HS-5 (cell line): ENCODE data around the gene ARHGEF2.

Source experiments
- DNase-seq: peaks from one replicate; pipeline ENCODE4 v3.0.0-alpha.2; 2012; ENCODE audit warnings: low read depth

ARHGEF2 gene

GRCh38 chr1:155911156-155912055, 66.9 kb downstream of the ARHGEF2 start, which contains the start of gene RIT1:
Gene RIT1, minus strand, starts transcription at chr1:155911349. Its CDS starts 588 bp downstream, at chr1:155910761.
- peak; percentile 50 for DNase-seq

- DNase-seq, result no peak
Observed at GRCh38 chr1:155910621-155911121, 67.7 kb downstream of the ARHGEF2 start.

GRCh38 chr1:155909894-155910293, 68.5 kb downstream of the ARHGEF2 start:
- DNase-seq, result no peak

- DNase-seq, result no peak
Observed at GRCh38 chr1:155904261-155904660, 74.1 kb downstream of the ARHGEF2 start.

GRCh38 chr1:155900161-155900560, 78.2 kb downstream of the ARHGEF2 start:
- DNase-seq, result no peak

GRCh38 chr1:155899683-155900082, 78.7 kb downstream of the ARHGEF2 start:
- no peak for DNase-seq

- no peak for DNase-seq
Observed at GRCh38 chr1:155898888-155899287, 79.5 kb downstream of the ARHGEF2 start.

GRCh38 chr1:155897746-155898145, 80.6 kb downstream of the ARHGEF2 start:
- no peak for DNase-seq
